Mucosa of stomach (tissue), 1 donor: Measurements from ENCODE around the gene VN1R5.

ENCODE experiments used
- H3K27me3 ChIP-seq: one replicate; pipeline ENCODE4 v1.7.0; 2013; ENCODE audit warnings: mild to moderate bottlenecking, low read length; ENCODE audit not compliant: control insufficient read depth, insufficient read depth
- H3K36me3 ChIP-seq: one replicate; pipeline ENCODE4 v1.7.0; 2013; ENCODE audit warnings: low read length; ENCODE audit not compliant: control insufficient read depth, insufficient read depth
- H3K4me1 ChIP-seq: one replicate; pipeline ENCODE4 v1.7.0; 2013; ENCODE audit warnings: mild to moderate bottlenecking, low read length; ENCODE audit not compliant: control insufficient read depth, insufficient read depth
- H3K4me3 ChIP-seq: one replicate; pipeline ENCODE4 v1.7.0; 2013; ENCODE audit warnings: low read length
- H3K9ac ChIP-seq: one replicate; pipeline ENCODE4 v1.7.0; 2013; ENCODE audit warnings: mild to moderate bottlenecking, low read length, moderate library complexity
- H3K9me3 ChIP-seq: one replicate; pipeline ENCODE4 v1.7.0; 2013; ENCODE audit warnings: mild to moderate bottlenecking, low read length, moderate library complexity; ENCODE audit not compliant: control insufficient read depth
- donor health status: Pancreatic carcinoma.

VN1R5 gene

GRCh38 chr1:247228133-247228532 lies 27.7 kb upstream of the VN1R5 start:
- H3K9ac ChIP-seq, result no peak overlapping the region
- H3K27me3 ChIP-seq, result no peaks in the 10 kb centered on the region
- H3K36me3 ChIP-seq, result no peaks in the 10 kb centered on the region
- no peaks in the 10 kb centered on the region for H3K4me1 ChIP-seq
- no peak overlapping the region for H3K4me3 ChIP-seq
- no peaks in the 10 kb centered on the region for H3K9me3 ChIP-seq

- no peak overlapping the region for H3K4me3 ChIP-seq
- H3K4me1 ChIP-seq, result no peaks in the 10 kb centered on the region
- no peaks in the 10 kb centered on the region for H3K36me3 ChIP-seq
- H3K27me3 ChIP-seq, result no peaks in the 10 kb centered on the region
- H3K9ac ChIP-seq, result no peak overlapping the region
- H3K9me3 ChIP-seq, result no peaks in the 10 kb centered on the region
Observed at GRCh38 chr1:247241691-247242090, 14.2 kb upstream of the VN1R5 start.

GRCh38 chr1:247243524-247244137 lies 12.2 kb upstream of the VN1R5 start:
- Histone ChIP-seq H3K4me1 (no peaks in the 10 kb centered on the region), H3K27me3 (no peaks in the 10 kb centered on the region), H3K36me3 (no peaks in the 10 kb centered on the region), H3K9me3 (no peaks in the 10 kb centered on the region), H3K4me3 (no peak overlapping the region), H3K9ac (no peak overlapping the region)

- H3K9me3 ChIP-seq, result no peaks in the 10 kb centered on the region
- H3K9ac ChIP-seq, result no peak overlapping the region
- H3K4me1 ChIP-seq, result no peaks in the 10 kb centered on the region
- H3K36me3 ChIP-seq, result no peaks in the 10 kb centered on the region
- H3K4me3 ChIP-seq, result no peak overlapping the region
- no peaks in the 10 kb centered on the region for H3K27me3 ChIP-seq
Observed at GRCh38 chr1:247246325-247247115, 9.4 kb upstream of the VN1R5 start.

- Histone ChIP-seq H3K4me1 (no peaks in the 10 kb centered on the region), H3K9me3 (no peaks in the 10 kb centered on the region), H3K4me3 (no peak overlapping the region), H3K36me3 (no peaks in the 10 kb centered on the region), H3K9ac (no peak overlapping the region), H3K27me3 (no peaks in the 10 kb centered on the region)
Observed at GRCh38 chr1:247247568-247247967, 8.3 kb upstream of the VN1R5 start.

GRCh38 chr1:247266053-247266452 lies 10.2 kb downstream of the VN1R5 start:
- no peaks in the 10 kb centered on the region for H3K27me3 ChIP-seq
- no peak overlapping the region for H3K9ac ChIP-seq
- H3K9me3 ChIP-seq, result no peaks in the 10 kb centered on the region
- no peaks in the 10 kb centered on the region for H3K36me3 ChIP-seq
- no peaks in the 10 kb centered on the region for H3K4me1 ChIP-seq
- no peak overlapping the region for H3K4me3 ChIP-seq

GRCh38 chr1:247268390-247269045 lies 12.6 kb downstream of the VN1R5 start:
- Histone ChIP-seq H3K9me3 (no peaks in the 10 kb centered on the region), H3K36me3 (no peaks in the 10 kb centered on the region), H3K9ac (no peak overlapping the region), H3K27me3 (no peaks in the 10 kb centered on the region), H3K4me3 (no peak overlapping the region), H3K4me1 (no peaks in the 10 kb centered on the region)

GRCh38 chr1:247269133-247269532 lies 13.3 kb downstream of the VN1R5 start:
- Histone ChIP-seq H3K36me3 (no peaks in the 10 kb centered on the region), H3K4me1 (no peaks in the 10 kb centered on the region), H3K9ac (no peak overlapping the region), H3K9me3 (no peaks in the 10 kb centered on the region), H3K27me3 (no peaks in the 10 kb centered on the region), H3K4me3 (no peak overlapping the region)

GRCh38 chr1:247270003-247270402 lies 14.1 kb downstream of the VN1R5 start:
- Histone ChIP-seq H3K9me3 (no peaks in the 10 kb centered on the region), H3K4me1 (no peaks in the 10 kb centered on the region), H3K4me3 (no peak overlapping the region)

GRCh38 chr1:247273013-247273412 lies 17.1 kb downstream of the VN1R5 start:
- Histone ChIP-seq H3K36me3 (no peaks in the 10 kb centered on the region), H3K9me3 (no peaks in the 10 kb centered on the region), H3K27me3 (no peaks in the 10 kb centered on the region), H3K4me3 (no peak overlapping the region), H3K4me1 (no peaks in the 10 kb centered on the region), H3K9ac (no peak overlapping the region)

More at GRCh38 chr1:247270003-247270402, 14.1 kb downstream of the VN1R5 start:
- Histone ChIP-seq H3K9ac (no peak overlapping the region), H3K36me3 (no peaks in the 10 kb centered on the region), H3K27me3 (no peaks in the 10 kb centered on the region)

GRCh38 chr1:247274605-247275256 lies 18.9 kb downstream of the VN1R5 start:
- no peak overlapping the region for H3K9ac ChIP-seq
- H3K36me3 ChIP-seq, result no peaks in the 10 kb centered on the region
- no peaks in the 10 kb centered on the region for H3K27me3 ChIP-seq
- H3K4me1 ChIP-seq, result no peaks in the 10 kb centered on the region
- H3K4me3 ChIP-seq, result no peak overlapping the region
- H3K9me3 ChIP-seq, result no peaks in the 10 kb centered on the region

GRCh38 chr1:247277191-247277590 lies 21.3 kb downstream of the VN1R5 start:
- no peaks in the 10 kb centered on the region for H3K36me3 ChIP-seq
- no peaks in the 10 kb centered on the region for H3K27me3 ChIP-seq
- no peaks in the 10 kb centered on the region for H3K4me1 ChIP-seq
- no peak overlapping the region for H3K4me3 ChIP-seq
- H3K9ac ChIP-seq, result no peak overlapping the region
- no peaks in the 10 kb centered on the region for H3K9me3 ChIP-seq
